GM19240 (cell line): ENCODE results near the gene SLC4A11.
"Not testable (repeated sequence)": the region's sequence is repeated elsewhere in the genome, so short reads cannot be mapped to it uniquely, and the experiment has no call there.

Experiments
- DNase-seq: peaks from one replicate; pipeline ENCODE4 v3.0.0; 2011; ENCODE audit warnings: low spot score; ENCODE audit not compliant: insufficient read length

The SLC4A11 gene

GRCh38 chr20:3203315-3204123 lies 35.5 kb downstream of the SLC4A11 start:
- DNase-seq = no peak

DNA sequence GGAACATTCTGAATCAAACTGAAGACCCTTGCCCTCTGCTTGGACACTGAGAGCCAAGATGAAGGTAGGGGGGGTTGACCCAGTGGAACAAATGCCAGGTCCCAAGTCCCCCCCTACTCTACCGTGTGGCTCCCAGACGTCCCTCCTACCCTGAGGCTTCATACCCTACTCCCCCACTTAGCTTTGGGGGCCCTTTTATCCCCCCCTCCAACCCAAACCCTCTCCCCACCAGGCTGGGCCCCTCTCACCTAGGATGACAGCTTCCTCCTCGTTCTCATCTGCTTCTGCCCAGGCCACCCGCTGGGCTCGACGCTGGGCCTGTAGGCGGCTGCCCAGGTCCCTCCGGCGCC lies 36.0 kb downstream of the SLC4A11 start:
- no peak for DNase-seq

- no peak for DNase-seq
These were observed 38.8 kb downstream of the SLC4A11 start for GRCh38 chr20:3199976-3200755.

GRCh38 chr20:3199206-3199605 lies 39.8 kb downstream of the SLC4A11 start:
- no peak for DNase-seq

DNA sequence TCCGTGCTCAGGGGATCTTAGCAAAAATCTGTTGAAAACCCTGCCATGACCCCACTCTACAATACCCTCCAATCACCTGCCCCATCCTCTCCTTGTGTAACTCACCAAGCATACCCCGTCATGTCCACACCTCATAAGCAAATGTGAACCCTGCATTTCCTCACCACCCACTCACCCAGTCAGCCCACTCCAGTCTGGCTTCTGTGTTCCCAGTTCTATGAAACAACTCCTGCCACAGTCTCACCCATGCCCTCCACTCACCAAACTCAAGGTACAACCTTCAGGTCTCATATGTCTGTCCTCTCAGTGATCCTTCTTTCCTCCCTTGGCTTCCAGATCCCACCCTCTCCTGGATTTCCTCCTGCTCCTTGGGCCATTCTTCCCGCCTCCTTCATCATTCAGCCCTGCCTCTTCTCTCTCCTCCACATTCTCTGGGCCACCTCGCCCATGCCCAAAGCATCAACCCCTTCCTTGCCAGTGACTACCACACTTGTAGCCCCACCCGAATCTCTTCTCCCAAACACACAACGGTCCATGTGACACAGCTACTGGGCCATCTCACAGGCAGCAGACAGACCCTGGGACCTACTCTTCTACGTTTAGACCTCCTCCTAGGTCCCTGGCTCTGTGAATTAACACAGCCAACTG lies 43.3 kb downstream of the SLC4A11 start:
- no peak for DNase-seq

GRCh38 chr20:3194617-3195280 lies 44.2 kb downstream of the SLC4A11 start:
- DNase-seq = no peak

DNA sequence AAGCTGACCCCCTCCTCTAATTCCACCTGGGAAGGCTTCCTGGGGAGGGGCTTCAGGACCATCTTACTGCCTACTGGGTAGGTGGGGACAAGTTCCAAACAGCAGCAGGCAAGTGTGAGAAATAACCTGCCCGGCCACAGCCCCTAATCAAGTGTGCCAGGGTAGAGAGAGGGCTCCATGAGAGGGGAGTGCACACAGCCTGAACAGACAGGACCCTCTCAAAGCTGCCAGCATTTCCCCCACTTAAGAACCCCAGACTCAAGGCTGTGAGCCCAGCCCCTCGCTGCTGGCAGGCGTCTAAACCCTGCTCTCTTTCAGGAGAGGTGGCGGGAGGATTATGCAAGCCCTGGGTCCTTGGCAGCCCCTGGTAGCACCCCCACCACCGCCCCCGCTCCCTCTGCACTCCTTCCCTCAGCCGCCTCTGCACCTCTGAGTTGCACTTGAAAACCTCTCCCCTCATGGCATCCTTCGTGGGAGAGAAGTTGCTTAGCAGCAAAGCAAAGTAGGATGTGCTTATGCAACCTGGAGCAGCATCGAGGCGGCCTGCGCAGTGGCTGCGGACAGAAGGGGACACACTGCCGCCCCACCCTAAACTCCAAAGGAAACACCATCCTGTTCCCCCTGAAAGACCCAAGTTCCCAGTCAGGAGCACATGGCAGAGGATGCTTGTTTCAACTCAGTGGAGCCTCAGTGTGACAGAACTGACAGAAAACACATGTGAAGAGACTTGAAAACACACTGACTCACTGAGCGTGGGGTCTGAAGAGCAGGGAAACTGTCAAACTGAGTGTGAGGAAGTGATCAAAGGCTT lies 45.0 kb downstream of the SLC4A11 start:
- no peak for DNase-seq

DNA sequence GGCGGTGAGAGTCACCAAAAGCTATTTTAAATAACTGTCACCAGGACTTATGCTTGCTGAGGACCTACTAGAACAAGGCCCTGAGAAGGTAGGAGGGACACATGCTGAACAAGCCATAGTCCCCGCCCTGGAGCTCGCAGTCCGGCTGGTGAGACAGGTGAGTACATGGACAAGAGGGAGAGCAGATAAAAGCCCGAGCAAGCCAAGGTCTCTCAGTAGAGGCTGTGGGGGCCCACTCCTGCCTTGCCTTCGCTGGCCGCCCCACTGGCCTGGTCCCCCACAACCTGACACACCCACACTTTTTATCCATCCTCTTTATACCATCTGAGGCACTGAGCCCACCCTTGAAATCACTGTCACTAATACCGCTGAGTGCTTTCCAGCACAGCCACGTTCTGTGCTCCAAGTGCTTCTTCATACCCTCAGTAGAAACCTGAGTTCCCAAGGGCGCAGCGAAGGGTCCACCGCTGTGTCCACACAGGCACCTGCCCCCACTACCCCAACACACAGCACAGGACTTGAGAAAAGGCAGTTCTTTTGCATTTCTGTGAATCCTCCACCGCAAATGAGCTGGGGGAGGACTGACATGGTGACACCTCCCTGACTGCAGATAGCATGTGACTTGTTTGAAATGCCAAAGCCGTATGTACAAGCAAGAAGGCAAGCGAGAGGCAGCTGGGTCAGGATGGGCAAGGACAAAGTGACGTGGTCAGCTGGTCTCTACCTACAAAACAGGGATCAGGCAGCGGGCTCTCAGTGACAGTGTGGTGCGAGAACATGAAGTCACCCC lies 46.6 kb downstream of the SLC4A11 start:
- DNase-seq = no peak

DNA sequence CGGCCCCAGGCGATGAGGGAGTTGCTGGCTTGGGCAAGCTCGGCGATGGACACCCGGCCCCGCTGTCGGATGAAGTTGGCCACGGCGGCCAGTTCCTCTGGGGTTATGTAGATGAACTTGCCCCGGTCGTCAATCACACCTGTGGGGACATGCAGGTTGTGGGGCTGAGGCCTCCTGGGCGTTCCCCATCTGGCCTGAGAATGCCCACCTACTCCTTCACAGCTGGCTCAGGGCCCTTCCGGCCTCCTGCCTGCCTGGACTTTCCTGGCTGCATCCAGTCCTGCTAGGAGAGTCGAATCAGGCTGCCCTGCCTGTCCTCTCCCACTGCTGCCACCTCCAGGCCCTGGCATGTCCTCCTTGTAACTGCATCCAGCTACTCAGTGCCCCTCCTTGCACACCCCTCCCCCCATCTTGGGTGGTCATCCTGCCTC lies 48.3 kb downstream of the SLC4A11 start:
- DNase-seq = no peak

GRCh38 chr20:3189561-3190131 lies 49.3 kb downstream of the SLC4A11 start:
- no peak for DNase-seq

DNA sequence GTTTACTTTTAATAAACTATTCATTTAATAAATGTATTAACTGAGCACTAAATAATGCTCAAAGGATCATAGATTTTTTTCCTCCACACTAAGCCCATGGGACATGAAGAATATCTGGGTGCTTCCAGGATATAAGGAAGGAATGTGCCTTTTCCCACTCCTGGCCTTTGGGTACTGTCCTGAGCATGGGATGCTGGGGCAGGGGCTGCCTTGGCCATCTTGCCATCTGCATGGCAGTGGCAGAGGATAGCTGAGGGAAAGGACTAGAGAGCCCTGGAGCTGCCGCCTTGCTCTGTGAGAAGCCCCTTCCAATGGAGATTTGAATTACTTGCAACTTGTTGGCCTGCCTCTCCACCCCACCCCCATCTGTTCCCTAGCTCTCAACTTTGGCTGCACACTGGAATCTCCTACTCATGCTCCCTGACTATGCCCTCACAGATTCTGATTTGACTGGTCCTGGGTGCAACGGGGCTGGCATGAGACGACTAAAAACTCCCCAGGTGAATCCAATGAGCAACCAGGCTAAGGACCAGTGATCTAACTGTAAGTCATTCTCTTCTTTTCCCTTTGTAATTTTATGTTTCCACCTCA lies 50.1 kb downstream of the SLC4A11 start:
- DNase-seq = no peak

- DNase-seq = not testable (repeated sequence)
These were observed 51.1 kb downstream of the SLC4A11 start for GRCh38 chr20:3187861-3188260.

GRCh38 chr20:3183896-3184612 lies 54.9 kb downstream of the SLC4A11 start:
- no peak for DNase-seq

- not testable (repeated sequence) for DNase-seq
These were observed 56.6 kb downstream of the SLC4A11 start for GRCh38 chr20:3182429-3182828.

DNA sequence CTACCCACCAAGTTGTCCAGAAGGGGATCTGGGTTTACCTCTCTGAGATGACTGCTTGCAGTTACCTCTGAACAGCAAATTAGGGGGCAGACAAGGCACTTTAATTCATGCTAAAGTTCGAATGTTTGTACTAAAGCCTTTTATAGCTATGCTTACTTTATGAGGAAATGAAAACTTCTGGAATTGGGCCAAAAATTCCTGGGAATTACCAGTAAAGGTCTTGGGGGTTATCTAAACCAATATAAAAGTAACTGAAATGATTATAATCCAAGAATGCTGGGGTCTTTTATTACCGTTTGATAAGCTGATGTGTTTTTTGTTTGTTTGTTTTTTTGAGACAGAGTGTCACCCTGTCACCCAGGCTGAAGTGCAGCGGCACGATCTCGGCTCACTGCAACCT lies 57.7 kb downstream of the SLC4A11 start:
- no peak for DNase-seq

DNA sequence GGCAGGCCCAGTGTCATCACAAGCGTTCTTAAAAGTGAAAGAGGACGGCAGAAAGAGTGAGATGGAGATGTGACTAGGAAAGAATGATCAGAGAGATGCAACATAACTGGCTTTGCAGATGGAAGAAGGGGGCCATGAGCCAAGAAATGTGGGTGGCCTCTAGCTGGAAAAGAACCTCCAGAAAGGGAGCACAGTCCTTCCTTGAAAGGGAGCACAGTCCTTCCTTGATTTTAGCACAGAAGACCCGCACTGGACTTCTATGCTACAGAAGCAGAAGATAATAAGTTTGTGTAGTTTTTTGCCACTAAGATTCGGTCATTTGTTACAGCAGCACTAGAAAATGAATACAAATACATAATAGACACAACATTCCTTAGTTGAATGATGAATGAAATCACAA lies 58.7 kb downstream of the SLC4A11 start:
- no peak for DNase-seq

- no peak for DNase-seq
These were observed 61.1 kb downstream of the SLC4A11 start for GRCh38 chr20:3177746-3178485.
